K562 (cell line): Measurements from ENCODE around the gene IGF2BP3. TPM values are rescaled to one million over a fixed set of nuclear protein-coding genes. Genes with fewer than 3 reads are reported as not detected.

Experiments used
- ARID1B ChIP-seq: fragments of 450-650 bp; IDR thresholded peaks from 2 replicates; pipeline ENCODE4 v1.6.1; 2016; ENCODE audit warnings: antibody characterized with exemption, mild to moderate bottlenecking, inconsistent platforms
- CEBPG ChIP-seq, 3 experiments: fragments of 200-800 bp in 1 of 3; sonication (Bioruptor generic) in 1 of 3; sonication (generic) in 1 of 3; formaldehyde crosslinking in 1 of 3; IDR thresholded peaks in 2 of 3; conservative IDR thresholded peaks in 1 of 3; 2 replicates each; pipeline versions ENCODE4 v1.6.1 to v1.8.0; 2016 to 2022; ENCODE audit warnings: missing compliant biosample characterization in 2 of 3, missing genetic modification characterization in 2 of 3, mild to moderate bottlenecking in 1 of 3, missing genetic modification reagents in 1 of 3
- DDX20 ChIP-seq: fragments of 450-650 bp; IDR thresholded peaks from 2 replicates; pipeline ENCODE4 v1.6.1; 2016; ENCODE audit warnings: missing genetic modification characterization, low read depth, mild to moderate bottlenecking, missing compliant biosample characterization, moderate library complexity
- EZH2 ChIP-seq: IDR thresholded peaks from 2 replicates; pipeline ENCODE4 v1.6.1; 2012; ENCODE audit warnings: low read depth, mild to moderate bottlenecking, inconsistent platforms, low read length, borderline replicate concordance
- JUN ChIP-seq, 2 experiments: sonication (generic) in 1 of 2; formaldehyde crosslinking in 1 of 2; IDR thresholded peaks; 2 replicates each; pipeline versions ENCODE4 v1.6.1 to v1.8.0; 2012 to 2022; ENCODE audit warnings: borderline replicate concordance in 2 of 2, mild to moderate bottlenecking in 2 of 2, improper control_type of control experiment in 1 of 2, low read depth in 1 of 2, low read length in 1 of 2, missing genetic modification reagents in 1 of 2
- KDM2B ChIP-seq: fragments of 250-450 bp; sonication (Bioruptor Pico); IDR thresholded peaks from 2 replicates; pipeline ENCODE4 v1.8.0; 2021; ENCODE audit warnings: mild to moderate bottlenecking, moderate library complexity
- PHF20 ChIP-seq: fragments of 450-650 bp; IDR thresholded peaks from 2 replicates; pipeline ENCODE4 v1.6.1; 2018; ENCODE audit not compliant: partially characterized antibody
- POLR2AphosphoS5 ChIP-seq: IDR thresholded peaks from 2 replicates; pipeline ENCODE4 v1.6.1; 2011; ENCODE audit warnings: mild to moderate bottlenecking, low read depth, low read length, moderate library complexity; ENCODE audit not compliant: control insufficient read depth, insufficient read depth
- PRMT5 ChIP-seq: sonication (generic); formaldehyde crosslinking; IDR thresholded peaks from 2 replicates; pipeline ENCODE4 v1.5.0; 2020; ENCODE audit warnings: missing genetic modification reagents
- SRSF3 ChIP-seq: fragments of 200-400 bp; formaldehyde crosslinking; IDR thresholded peaks from 2 replicates; pipeline ENCODE4 v1.6.1; 2016; ENCODE audit warnings: mild to moderate bottlenecking, low read length, moderate library complexity; ENCODE audit not compliant: insufficient read depth
- ZNF134 ChIP-seq: fragments of 250-450 bp; sonication (Bioruptor Pico); conservative IDR thresholded peaks from 2 replicates; pipeline ENCODE4 v1.4.0; 2020
- ZNF143 ChIP-seq: sonication (generic); formaldehyde crosslinking; IDR thresholded peaks from 2 replicates; pipeline ENCODE4 v1.9.0; 2022; ENCODE audit warnings: mild to moderate bottlenecking, missing genetic modification reagents
- ZNF175 ChIP-seq: fragments of 200-800 bp; sonication (Bioruptor generic); IDR thresholded peaks from 2 replicates; pipeline ENCODE4 v1.6.1; 2016; ENCODE audit warnings: low read depth, mild to moderate bottlenecking, missing genetic modification characterization, missing compliant biosample characterization
- ZNF830 ChIP-seq: fragments of 250-450 bp; sonication (Bioruptor Pico); IDR thresholded peaks from 2 replicates; pipeline ENCODE4 v1.5.0; 2021; ENCODE audit warnings: mild to moderate bottlenecking
- polyA plus RNA-seq, 8 experiments: library from polyadenylated mRNA; depleted of rRNA in 4 of 8; stranded (reverse) in 5 of 8; unstranded in 3 of 8; fragments of >200 nt; fragmentation: Nextera tagmentation in 2 of 8; fragmentation: Illumina TruSeq in 1 of 8; extraction: Ambion mirVana in 2 of 8; extraction: Trizol in 1 of 8; gene quantifications; 2 replicates each; pipeline versions ENCODE4 v1.2.1 to v1.2.3, GENCODE V29; 2011 to 2014; ENCODE audit warnings: inconsistent platforms in 1 of 8, missing spikeins in 1 of 8
- total RNA-seq, 7 experiments: library from RNA; depleted of rRNA in 6 of 7; stranded (reverse); fragments of >200 nt in 6 of 7; fragmentation: Illumina TruSeq in 2 of 7; extraction: Trizol in 2 of 7; gene quantifications; 2 replicates each; pipeline versions ENCODE4 v1.2.1 to v1.2.3, GENCODE V29; 2011 to 2021; ENCODE audit warnings: low replicate concordance in 1 of 7
- TF ChIP-seq, protein P1 (sequence below): fragments of 250-450 bp; sonication (Bioruptor Pico); IDR thresholded peaks from 2 replicates; pipeline ENCODE4 v1.9.0; 2021; ENCODE audit warnings: mild to moderate bottlenecking, inconsistent platforms
- TF ChIP-seq, protein P2 (sequence below): fragments of 250-450 bp; sonication (Bioruptor Pico); IDR thresholded peaks from 2 replicates; pipeline ENCODE4 v1.5.0; 2021; ENCODE audit warnings: mild to moderate bottlenecking, borderline replicate concordance
- TF ChIP-seq, protein P3 (sequence below): fragments of 250-450 bp; sonication (Bioruptor Pico); IDR thresholded peaks from 2 replicates; pipeline ENCODE4 v1.4.0; 2020; ENCODE audit warnings: mild to moderate bottlenecking, moderate library complexity, borderline replicate concordance

Gene IGF2BP3
- total and polyA plus RNA-seq, 9 of the 15 experiments (the other 6 are each of a cell fraction or from before 2014, with no cell fraction given) = 8.4 to 88.1 (median 61.2) TPM

DNA sequence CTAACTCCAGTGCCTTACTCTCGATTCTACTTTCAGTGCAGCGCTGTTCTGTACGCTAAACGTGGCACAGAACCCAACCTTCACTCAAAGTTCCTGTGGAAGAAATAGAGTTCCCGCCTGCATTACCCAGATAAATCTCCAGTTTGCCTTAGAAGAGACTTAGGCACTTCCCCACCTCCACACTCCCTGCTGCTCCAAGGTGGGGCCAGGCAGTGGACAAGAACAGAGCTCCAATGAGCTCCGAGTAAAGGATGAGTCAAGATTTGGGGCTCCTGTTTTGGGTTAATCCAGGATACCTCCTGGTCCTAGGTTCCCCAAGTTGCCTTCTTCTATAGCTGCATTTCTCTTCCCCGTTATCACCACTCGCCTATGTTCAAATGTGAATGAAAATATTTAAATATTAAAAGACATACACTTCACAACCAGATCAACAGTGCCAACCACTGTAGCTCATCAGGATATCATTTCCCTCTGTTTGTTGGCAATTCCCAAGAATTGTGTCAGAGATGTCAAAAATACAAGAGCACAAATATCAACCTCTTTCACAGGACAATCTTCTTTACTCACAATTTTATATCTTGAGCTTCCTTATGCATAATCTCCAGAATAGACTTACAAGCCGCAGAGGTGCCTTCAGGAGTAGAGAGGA lies 123.1 kb downstream of the IGF2BP3 start (continued):
- TF ChIP-seq POLR2AphosphoS5 (peak; percentile 27; the same call in 1 of the 2 replicates), ZNF175 (0 out of 2 replicates have a peak, but pooled peaks have one; percentile 43), ZNF134 (CRISPR knock-in tag) (no peak), KDM2B (no peak), SRSF3 (no peak), ARID1B (peak; percentile 13), CEBPG (CRISPR knock-in tag; IDR thresholded peaks at IDR 0.05) (no peak), CEBPG (tag; conservative IDR thresholded peaks at IDR 0.05 in 1 of 2, IDR thresholded peaks at IDR 0.05 in 1 of 2) (0 out of 4 replicates have a peak, but pooled peaks of 1 of the 2 experiments have one; percentile 8), PRMT5 (CRISPR knock-in tag) (no peak), DDX20 (tag) (no peak), JUN (IDR thresholded peaks at IDR 0.05; ENCODE audit: borderline replicate concordance, low read depth, low read length) (no peak), JUN (CRISPR knock-in tag; IDR thresholded peaks at IDR 0.05; ENCODE audit: borderline replicate concordance) (no peak), PHF20 (no peak), ZNF830 (CRISPR knock-in tag) (no peak), EZH2 (no peak), ZNF143 (no peak)
- TF ChIP-seq, protein P1, sequence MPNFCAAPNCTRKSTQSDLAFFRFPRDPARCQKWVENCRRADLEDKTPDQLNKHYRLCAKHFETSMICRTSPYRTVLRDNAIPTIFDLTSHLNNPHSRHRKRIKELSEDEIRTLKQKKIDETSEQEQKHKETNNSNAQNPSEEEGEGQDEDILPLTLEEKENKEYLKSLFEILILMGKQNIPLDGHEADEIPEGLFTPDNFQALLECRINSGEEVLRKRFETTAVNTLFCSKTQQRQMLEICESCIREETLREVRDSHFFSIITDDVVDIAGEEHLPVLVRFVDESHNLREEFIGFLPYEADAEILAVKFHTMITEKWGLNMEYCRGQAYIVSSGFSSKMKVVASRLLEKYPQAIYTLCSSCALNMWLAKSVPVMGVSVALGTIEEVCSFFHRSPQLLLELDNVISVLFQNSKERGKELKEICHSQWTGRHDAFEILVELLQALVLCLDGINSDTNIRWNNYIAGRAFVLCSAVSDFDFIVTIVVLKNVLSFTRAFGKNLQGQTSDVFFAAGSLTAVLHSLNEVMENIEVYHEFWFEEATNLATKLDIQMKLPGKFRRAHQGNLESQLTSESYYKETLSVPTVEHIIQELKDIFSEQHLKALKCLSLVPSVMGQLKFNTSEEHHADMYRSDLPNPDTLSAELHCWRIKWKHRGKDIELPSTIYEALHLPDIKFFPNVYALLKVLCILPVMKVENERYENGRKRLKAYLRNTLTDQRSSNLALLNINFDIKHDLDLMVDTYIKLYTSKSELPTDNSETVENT (CRISPR knock-in tag) = no peak
- TF ChIP-seq, protein P2, sequence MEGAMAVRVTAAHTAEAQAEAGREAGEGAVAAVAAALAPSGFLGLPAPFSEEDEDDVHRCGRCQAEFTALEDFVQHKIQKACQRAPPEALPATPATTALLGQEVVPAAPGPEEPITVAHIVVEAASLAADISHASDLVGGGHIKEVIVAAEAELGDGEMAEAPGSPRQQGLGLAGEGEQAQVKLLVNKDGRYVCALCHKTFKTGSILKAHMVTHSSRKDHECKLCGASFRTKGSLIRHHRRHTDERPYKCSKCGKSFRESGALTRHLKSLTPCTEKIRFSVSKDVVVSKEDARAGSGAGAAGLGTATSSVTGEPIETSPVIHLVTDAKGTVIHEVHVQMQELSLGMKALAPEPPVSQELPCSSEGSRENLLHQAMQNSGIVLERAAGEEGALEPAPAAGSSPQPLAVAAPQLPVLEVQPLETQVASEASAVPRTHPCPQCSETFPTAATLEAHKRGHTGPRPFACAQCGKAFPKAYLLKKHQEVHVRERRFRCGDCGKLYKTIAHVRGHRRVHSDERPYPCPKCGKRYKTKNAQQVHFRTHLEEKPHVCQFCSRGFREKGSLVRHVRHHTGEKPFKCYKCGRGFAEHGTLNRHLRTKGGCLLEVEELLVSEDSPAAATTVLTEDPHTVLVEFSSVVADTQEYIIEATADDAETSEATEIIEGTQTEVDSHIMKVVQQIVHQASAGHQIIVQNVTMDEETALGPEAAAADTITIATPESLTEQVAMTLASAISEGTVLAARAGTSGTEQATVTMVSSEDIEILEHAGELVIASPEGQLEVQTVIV (CRISPR knock-in tag) = no peak
- TF ChIP-seq, protein P3, sequence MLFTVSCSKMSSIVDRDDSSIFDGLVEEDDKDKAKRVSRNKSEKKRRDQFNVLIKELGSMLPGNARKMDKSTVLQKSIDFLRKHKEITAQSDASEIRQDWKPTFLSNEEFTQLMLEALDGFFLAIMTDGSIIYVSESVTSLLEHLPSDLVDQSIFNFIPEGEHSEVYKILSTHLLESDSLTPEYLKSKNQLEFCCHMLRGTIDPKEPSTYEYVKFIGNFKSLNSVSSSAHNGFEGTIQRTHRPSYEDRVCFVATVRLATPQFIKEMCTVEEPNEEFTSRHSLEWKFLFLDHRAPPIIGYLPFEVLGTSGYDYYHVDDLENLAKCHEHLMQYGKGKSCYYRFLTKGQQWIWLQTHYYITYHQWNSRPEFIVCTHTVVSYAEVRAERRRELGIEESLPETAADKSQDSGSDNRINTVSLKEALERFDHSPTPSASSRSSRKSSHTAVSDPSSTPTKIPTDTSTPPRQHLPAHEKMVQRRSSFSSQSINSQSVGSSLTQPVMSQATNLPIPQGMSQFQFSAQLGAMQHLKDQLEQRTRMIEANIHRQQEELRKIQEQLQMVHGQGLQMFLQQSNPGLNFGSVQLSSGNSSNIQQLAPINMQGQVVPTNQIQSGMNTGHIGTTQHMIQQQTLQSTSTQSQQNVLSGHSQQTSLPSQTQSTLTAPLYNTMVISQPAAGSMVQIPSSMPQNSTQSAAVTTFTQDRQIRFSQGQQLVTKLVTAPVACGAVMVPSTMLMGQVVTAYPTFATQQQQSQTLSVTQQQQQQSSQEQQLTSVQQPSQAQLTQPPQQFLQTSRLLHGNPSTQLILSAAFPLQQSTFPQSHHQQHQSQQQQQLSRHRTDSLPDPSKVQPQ (CRISPR knock-in tag) = no peak
